CD4-positive, alpha-beta T cell treated with Interleukin-17A for 1 hour (primary cell): ENCODE results near the gene SMIM31.

Experiments
- DNase-seq: peaks from one replicate; pipeline ENCODE4 v3.0.0-alpha.2; 2020

SMIM31 gene

DNA sequence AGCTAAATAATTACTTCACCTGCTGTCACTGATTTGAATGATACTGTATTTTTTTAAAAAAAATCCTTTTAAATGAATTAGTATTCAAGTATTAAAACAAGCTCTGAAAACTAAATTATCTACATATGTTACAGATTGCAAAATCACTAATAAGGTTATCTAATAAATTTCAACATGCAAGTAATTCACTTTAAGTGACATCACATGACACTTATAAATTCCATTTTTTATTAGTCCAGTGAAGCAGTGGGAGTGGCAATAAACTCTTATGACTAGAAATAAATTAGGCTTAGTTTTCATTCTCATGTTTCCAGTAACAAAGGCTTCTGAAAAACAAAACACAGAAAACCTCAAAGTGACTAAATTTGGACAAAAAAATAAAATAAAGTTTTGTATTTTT, 36.3 kb downstream of the SMIM31 start:
- no peak for DNase-seq

- no peak for DNase-seq
Observed at GRCh38 chr4:164799410-164799809, 45.5 kb downstream of the SMIM31 start.

DNA sequence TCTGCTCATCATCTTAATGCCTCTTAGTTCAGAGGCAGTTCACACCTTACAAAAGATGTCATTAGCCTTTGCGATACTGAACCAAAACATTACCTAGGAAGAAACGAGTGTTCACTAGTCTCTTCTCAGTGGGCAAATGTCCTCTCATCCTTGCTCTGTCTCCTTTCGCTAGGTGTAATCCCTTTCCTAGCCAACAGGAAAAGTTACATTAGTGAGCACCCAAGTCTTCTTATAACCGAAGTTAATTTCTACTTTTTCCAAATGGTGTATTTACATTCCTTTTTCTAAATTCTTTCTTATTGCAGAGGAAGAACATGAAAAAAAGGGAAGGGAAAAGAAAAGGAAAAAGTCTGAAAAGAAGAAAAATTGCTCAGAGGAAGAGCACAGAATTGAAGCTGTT, 46.9 kb downstream of the SMIM31 start:
- no peak for DNase-seq

DNA sequence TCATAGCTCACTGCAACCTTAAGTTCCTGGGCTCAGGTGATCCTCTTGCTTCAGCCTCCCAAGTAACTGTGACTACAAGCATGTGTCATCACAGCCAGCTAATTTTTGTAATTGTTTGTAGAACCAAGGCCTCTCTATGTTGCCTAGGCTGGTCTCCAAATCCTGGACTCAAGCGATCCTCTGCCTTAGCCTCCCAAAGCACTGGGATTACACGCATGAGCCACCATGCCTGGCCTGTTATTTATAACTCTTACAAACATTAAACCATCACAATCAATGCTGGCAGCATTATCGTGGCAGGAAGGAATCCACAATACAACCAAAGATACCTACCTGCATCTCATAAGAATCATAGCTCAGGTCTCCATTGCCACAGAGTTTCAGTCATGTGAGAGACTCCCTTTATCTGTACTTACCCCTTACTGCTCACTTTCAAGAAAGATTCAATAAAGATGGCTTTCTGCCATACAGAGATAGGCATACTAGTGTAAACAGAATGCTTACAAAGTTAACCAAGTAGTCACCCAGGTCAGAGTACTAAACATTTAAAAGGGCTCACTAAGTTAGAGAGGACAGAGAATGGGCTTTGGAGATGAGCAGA, 48.5 kb downstream of the SMIM31 start:
- no peak for DNase-seq

DNA sequence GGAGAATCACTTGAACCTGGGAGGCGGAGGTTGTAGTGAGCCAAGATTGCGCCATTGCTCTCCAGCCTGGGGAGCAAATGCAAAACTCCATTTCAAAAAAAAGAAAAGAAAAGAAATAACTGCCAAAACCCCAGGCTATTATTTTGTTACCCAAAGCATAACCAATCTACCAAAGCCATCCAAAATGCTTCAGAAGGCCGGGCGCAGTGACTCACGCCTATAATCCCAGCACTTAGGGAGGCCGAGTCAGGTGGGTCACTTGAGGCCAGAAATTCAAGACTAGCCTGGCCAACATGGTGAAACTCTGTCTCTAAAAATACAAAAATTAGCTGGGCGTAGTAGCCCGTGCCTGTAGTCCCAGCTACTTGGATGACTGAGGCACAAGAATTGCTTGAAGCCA, 49.8 kb downstream of the SMIM31 start:
- DNase-seq, result no peak

DNA sequence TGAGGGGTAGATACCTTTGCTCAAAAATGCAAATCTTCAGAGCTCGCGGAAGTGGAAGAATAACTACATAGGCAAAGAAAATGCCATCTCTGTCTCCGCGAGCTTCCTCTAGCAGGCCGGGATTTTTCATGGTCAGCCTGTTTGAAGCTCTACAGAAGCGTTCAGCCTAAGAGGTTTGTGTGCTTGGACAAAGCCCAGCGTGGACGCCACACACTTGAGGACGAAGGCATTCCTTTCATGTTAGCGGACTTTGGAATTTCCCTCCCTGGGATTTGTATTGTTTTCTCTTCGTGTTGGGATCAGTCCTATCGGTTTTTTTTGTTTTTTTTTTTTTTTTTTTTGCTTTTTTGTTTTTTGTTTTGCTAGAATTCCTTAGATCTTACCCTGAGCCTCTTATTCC, 53.7 kb downstream of the SMIM31 start:
- DNase-seq, result no peak

DNA sequence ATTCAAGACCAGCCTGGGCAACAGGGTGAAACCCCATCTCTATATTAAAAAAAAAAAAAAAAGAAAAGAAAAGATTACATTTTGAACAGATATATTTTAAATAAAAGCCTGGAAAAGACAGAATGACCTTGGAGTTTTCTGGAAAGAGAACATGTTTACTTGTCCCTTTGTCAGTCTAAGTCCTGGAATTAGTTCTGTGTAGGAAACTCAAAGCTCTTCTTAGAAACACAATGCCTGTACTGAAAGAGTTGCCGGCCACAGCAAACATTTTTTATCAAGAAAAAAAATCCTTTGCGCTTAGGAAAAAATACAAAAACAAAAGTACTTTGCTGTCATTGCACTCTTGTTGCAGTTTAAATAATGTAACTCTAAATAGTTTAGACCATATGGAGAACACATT, 59.6 kb downstream of the SMIM31 start:
- DNase-seq, result no peak

DNA sequence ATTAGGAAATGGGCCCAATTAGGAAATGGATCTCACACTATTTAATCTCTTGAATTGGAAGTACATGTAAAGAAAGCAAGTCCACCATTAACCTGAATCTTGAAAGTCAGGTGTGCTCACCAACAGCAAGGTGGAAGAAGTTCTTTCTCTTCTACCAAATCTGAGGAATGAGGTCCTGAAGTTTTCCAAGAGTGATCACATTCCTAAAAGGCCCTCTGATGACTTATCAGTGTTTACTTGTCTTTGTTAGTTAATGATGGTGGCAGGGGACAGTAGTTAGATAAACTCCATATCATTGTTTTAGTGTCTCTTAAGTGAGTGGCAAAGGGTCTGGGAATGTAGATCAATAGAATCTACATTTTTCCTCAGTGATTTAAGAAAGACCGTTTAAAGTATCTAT, 61.8 kb downstream of the SMIM31 start:
- DNase-seq, result no peak

- no peak for DNase-seq
Observed at GRCh38 chr4:164819366-164819765, 65.4 kb downstream of the SMIM31 start.

DNA sequence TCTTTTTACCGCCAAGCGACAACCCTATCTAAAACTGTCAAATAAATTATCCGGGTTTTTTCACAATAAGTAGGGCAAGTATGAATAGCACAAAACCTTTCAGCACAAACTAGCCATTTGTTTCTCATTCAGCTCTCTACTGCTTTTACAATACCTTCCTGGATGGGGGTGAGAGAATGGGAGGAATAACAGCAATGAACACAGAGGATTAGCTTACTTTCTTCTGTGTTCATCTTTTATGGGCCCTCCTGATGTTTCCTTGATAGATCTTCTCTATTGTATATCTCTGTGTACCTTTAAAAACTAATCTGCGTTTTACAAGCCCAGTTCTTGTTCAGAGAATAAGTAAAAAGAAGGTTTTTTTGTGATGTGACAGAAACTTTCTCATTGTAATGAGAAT, 67.8 kb downstream of the SMIM31 start:
- no peak for DNase-seq

DNA sequence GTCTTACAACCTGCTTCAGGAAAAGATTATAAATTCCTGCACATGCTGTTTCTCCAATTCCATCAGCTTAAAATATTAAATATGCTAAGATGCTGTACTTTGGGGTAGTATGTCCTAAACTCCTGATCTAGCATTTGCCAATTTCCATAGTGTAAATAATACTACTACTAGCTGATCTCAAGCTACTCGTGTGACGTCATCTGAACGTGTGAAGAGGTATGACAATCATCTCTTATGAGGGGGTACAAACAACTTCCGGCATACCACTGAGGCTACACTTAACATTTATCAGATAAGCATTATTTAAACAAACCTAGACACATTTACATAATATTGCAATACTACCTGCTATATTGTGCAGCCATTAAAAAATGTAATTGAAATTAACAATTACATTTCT, 70.7 kb downstream of the SMIM31 start:
- DNase-seq, result no peak

DNA sequence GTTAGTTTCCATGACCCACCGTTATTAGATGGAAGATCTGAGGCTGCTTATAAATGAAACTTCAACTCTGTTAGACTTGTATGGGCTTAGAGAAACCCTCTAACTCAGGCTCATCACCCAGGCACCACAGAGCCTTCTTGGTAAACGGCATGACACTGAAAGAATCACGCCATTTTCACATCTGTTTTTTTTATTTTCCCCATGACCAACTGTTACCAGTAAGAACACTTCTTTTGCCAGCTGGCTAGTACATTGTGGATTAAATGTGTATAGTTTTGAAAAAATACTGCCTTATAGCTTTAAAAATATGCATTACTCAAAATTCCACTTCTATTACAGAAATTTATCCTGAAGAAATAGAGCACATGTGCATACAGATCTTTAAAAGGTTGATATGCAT, 75.0 kb downstream of the SMIM31 start:
- no peak for DNase-seq

- no peak for DNase-seq
Observed at GRCh38 chr4:164846566-164846965, 92.6 kb downstream of the SMIM31 start.

- DNase-seq, result no peak
Observed at GRCh38 chr4:164847016-164847415, 93.1 kb downstream of the SMIM31 start.

GRCh38 chr4:164847967-164848649, 94.2 kb downstream of the SMIM31 start:
- DNase-seq, result no peak
